IPS-15b (cell line): ENCODE measurements around the gene COL5A2.

Source experiments
- H3K27me3 ChIP-seq: one replicate; pipeline ENCODE4 v1.6.1; 2013; ENCODE audit warnings: low read length; ENCODE audit not compliant: control insufficient read depth, insufficient read depth
- H3K36me3 ChIP-seq: one replicate; pipeline ENCODE4 v1.6.1; 2013; ENCODE audit warnings: low read length; ENCODE audit not compliant: control insufficient read depth, insufficient read depth
- H3K4me1 ChIP-seq: one replicate; pipeline ENCODE4 v1.6.1; 2013; ENCODE audit warnings: mild to moderate bottlenecking, low read length; ENCODE audit not compliant: control insufficient read depth, insufficient read depth
- H3K4me3 ChIP-seq: one replicate; pipeline ENCODE4 v1.5.1; 2013; ENCODE audit warnings: low read depth, low read length
- H3K9ac ChIP-seq: one replicate; pipeline ENCODE4 v1.6.1; 2013; ENCODE audit warnings: low read depth, mild to moderate bottlenecking, low read length
- H3K9me3 ChIP-seq: one replicate; pipeline ENCODE4 v1.6.1; 2013; ENCODE audit warnings: mild to moderate bottlenecking, low read length; ENCODE audit not compliant: control insufficient read depth, insufficient read depth

Gene COL5A2

GRCh38 chr2:189088591-189089205, 90.9 kb downstream of the COL5A2 start:
- no peaks in the 10 kb centered on the region for H3K27me3 ChIP-seq
- no peak overlapping the region for H3K4me3 ChIP-seq
- no peaks in the 10 kb centered on the region for H3K36me3 ChIP-seq
- H3K4me1 ChIP-seq, result no peaks in the 10 kb centered on the region
- H3K9ac ChIP-seq, result no peak overlapping the region
- H3K9me3 ChIP-seq, result no peaks in the 10 kb centered on the region

- H3K36me3 ChIP-seq, result no peaks in the 10 kb centered on the region
- no peak overlapping the region for H3K4me3 ChIP-seq
- H3K9ac ChIP-seq, result no peak overlapping the region
- H3K4me1 ChIP-seq, result no peaks in the 10 kb centered on the region
- no peaks in the 10 kb centered on the region for H3K27me3 ChIP-seq
- no peaks in the 10 kb centered on the region for H3K9me3 ChIP-seq
Observed at GRCh38 chr2:189086710-189087109, 92.9 kb downstream of the COL5A2 start.

- H3K27me3 ChIP-seq, result no peaks in the 10 kb centered on the region
- no peak overlapping the region for H3K9ac ChIP-seq
- H3K9me3 ChIP-seq, result no peaks in the 10 kb centered on the region
- no peaks in the 10 kb centered on the region for H3K4me1 ChIP-seq
- H3K36me3 ChIP-seq, result no peaks in the 10 kb centered on the region
- no peak overlapping the region for H3K4me3 ChIP-seq
Observed at GRCh38 chr2:189086250-189086649, 93.3 kb downstream of the COL5A2 start.

- Histone ChIP-seq H3K4me3 (no peak overlapping the region), H3K4me1 (no peaks in the 10 kb centered on the region), H3K27me3 (no peaks in the 10 kb centered on the region), H3K9ac (no peak overlapping the region), H3K9me3 (no peaks in the 10 kb centered on the region), H3K36me3 (no peaks in the 10 kb centered on the region)
Observed at GRCh38 chr2:189083606-189084005, 96.0 kb downstream of the COL5A2 start.

- Histone ChIP-seq H3K9ac (no peak overlapping the region), H3K36me3 (no peaks in the 10 kb centered on the region), H3K4me3 (no peak overlapping the region), H3K9me3 (no peaks in the 10 kb centered on the region), H3K27me3 (no peaks in the 10 kb centered on the region), H3K4me1 (no peaks in the 10 kb centered on the region)
Observed at GRCh38 chr2:189083106-189083505, 96.5 kb downstream of the COL5A2 start.

DNA sequence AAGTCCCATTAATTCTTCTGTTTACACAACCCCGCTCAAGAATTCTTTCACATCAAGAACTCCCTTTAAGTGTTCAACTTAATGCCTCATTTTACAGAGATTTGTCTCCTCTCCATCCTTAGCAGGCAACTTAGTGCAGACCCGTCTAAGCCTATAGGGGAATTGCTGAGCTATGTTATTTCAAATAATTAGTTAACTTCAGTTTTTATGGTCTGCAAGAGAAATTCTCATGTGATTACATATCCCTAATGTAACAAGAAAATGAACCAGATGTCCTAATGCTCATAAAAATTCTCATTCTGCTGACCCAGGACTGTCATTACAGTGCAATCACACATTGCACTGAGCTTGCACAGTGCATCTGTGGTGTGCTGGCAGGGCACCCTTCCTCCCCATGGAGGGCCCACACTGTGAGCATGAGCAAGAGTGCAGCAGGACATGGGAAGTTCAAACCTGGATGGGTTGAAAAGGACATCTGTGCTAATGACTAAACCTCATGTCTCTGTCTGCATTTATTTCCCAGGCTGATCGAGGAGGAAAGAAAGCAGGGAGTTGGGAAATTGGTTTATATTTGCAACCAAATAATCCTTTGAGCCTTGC, 97.1 kb downstream of the COL5A2 start:
- Histone ChIP-seq H3K9ac (no peak overlapping the region), H3K4me3 (no peak overlapping the region), H3K4me1 (no peaks in the 10 kb centered on the region), H3K36me3 (no peaks in the 10 kb centered on the region), H3K9me3 (no peaks in the 10 kb centered on the region), H3K27me3 (no peaks in the 10 kb centered on the region)

- Histone ChIP-seq H3K9ac (no peak overlapping the region), H3K36me3 (no peaks in the 10 kb centered on the region), H3K27me3 (no peaks in the 10 kb centered on the region)
Observed at GRCh38 chr2:189076572-189076971, 103.0 kb downstream of the COL5A2 start.

GRCh38 chr2:189076120-189076519, 103.4 kb downstream of the COL5A2 start:
- Histone ChIP-seq H3K36me3 (no peaks in the 10 kb centered on the region), H3K27me3 (no peaks in the 10 kb centered on the region), H3K9me3 (no peaks in the 10 kb centered on the region), H3K4me3 (no peak overlapping the region), H3K4me1 (no peaks in the 10 kb centered on the region), H3K9ac (no peak overlapping the region)

More at GRCh38 chr2:189076572-189076971, 103.0 kb downstream of the COL5A2 start:
- no peak overlapping the region for H3K4me3 ChIP-seq
- no peaks in the 10 kb centered on the region for H3K4me1 ChIP-seq
- H3K9me3 ChIP-seq, result no peaks in the 10 kb centered on the region

DNA sequence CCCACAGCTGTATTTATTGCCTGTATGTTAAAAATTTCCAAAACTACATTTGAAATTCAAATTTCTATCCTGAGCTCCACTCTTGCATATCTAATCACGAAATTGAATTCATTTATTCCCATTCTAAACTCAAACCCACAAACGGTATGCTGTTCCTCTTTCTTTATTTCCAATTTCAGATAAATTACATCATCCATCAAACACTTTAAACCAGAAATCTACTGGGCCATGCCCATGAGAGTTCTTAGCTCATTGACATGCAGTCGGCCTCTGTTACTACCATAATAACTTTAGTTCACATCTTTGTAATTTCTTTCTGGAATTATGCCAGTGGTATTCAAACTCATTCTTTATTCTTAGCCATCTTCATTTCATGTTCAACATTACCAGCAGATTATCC, 105.1 kb downstream of the COL5A2 start:
- no peaks in the 10 kb centered on the region for H3K4me1 ChIP-seq
- H3K27me3 ChIP-seq, result no peaks in the 10 kb centered on the region
- H3K36me3 ChIP-seq, result no peaks in the 10 kb centered on the region
- H3K9ac ChIP-seq, result no peak overlapping the region
- no peaks in the 10 kb centered on the region for H3K9me3 ChIP-seq
- H3K4me3 ChIP-seq, result no peak overlapping the region

DNA sequence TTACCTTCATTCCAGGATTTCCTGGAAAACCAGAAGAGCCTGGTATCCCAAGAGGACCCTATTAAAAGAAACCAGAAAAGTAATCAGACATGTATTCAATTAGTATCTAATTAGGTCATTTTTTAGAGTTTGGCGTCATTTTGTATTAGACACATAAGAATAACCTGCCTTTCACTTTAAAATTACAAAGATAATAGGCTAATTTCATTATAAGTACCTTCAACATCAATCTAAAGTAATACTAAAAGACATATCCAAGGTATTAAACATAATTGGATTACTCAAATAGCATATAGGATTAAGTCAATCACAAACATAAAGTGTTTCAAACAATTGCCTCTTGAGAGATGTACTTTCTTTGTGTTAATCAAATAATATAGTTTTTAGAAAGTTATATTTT, 107.5 kb downstream of the COL5A2 start:
- Histone ChIP-seq H3K9me3 (no peaks in the 10 kb centered on the region), H3K27me3 (no peaks in the 10 kb centered on the region), H3K4me3 (no peak overlapping the region), H3K36me3 (no peaks in the 10 kb centered on the region), H3K4me1 (no peaks in the 10 kb centered on the region), H3K9ac (no peak overlapping the region)

GRCh38 chr2:189069855-189070619, 109.5 kb downstream of the COL5A2 start:
- no peak overlapping the region for H3K4me3 ChIP-seq
- H3K9ac ChIP-seq, result no peak overlapping the region
- no peaks in the 10 kb centered on the region for H3K36me3 ChIP-seq
- no peaks in the 10 kb centered on the region for H3K27me3 ChIP-seq
- no peaks in the 10 kb centered on the region for H3K4me1 ChIP-seq
- no peaks in the 10 kb centered on the region for H3K9me3 ChIP-seq

DNA sequence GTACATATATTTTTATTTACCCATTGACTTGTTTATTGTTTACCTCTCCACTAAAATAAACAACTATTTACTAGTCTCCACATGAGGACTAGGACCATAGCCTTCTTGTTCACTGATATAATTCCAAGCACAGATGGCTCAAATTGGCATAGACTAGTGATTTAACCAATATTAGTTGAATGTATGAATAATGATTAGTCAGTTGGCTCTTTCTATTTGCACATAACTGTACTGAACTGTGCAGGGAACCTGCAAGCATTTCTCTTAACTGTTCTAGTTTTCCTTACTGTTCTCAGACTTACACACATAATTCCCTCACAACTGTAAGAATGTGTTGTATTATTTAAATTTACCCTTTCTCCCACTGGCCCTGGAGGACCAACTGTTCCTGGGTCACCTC, 113.5 kb downstream of the COL5A2 start:
- H3K9me3 ChIP-seq, result no peaks in the 10 kb centered on the region
- H3K9ac ChIP-seq, result no peak overlapping the region
- H3K27me3 ChIP-seq, result no peaks in the 10 kb centered on the region
- no peak overlapping the region for H3K4me3 ChIP-seq
- no peaks in the 10 kb centered on the region for H3K36me3 ChIP-seq
- H3K4me1 ChIP-seq, result no peaks in the 10 kb centered on the region
